ENCODE measurements around the gene ABRAXAS1.
"Not testable (repeated sequence)": the region's sequence is repeated elsewhere in the genome, so short reads cannot be mapped to it uniquely, and the experiment has no call there.

ABRAXAS1 gene

GRCh38 chr4:83504503-83504902 is 19.6 kb upstream of the ABRAXAS1 start:
- no peak for TF ChIP-seq CTCF (conservative IDR thresholded peaks at IDR 0.05)
- no peak overlapping the region for H3K27ac ChIP-seq

- H3K27ac ChIP-seq, result no peak overlapping the region
- TF ChIP-seq CTCF (conservative IDR thresholded peaks at IDR 0.05), result no peak
These were observed 19.1 kb upstream of the ABRAXAS1 start for GRCh38 chr4:83503974-83504373.

- not testable (repeated sequence) for H3K27ac ChIP-seq
These were observed 16.8 kb upstream of the ABRAXAS1 start for GRCh38 chr4:83501671-83502070.

GRCh38 chr4:83498187-83498586 is 13.3 kb upstream of the ABRAXAS1 start:
- TF ChIP-seq CTCF (conservative IDR thresholded peaks at IDR 0.05), result no peak
- H3K27ac ChIP-seq, result no peak overlapping the region

- not testable (repeated sequence) for H3K27ac ChIP-seq
These were observed 11.4 kb upstream of the ABRAXAS1 start for GRCh38 chr4:83496085-83496917.

- TF ChIP-seq CTCF (conservative IDR thresholded peaks at IDR 0.05), result peak; percentile 95
- H3K27ac ChIP-seq, result no peak overlapping the region
These were observed 6.1 kb upstream of the ABRAXAS1 start for GRCh38 chr4:83490876-83491450.

- no peak for TF ChIP-seq CTCF (conservative IDR thresholded peaks at IDR 0.05)
- H3K27ac ChIP-seq, result no peak overlapping the region
These were observed 4.9 kb upstream of the ABRAXAS1 start for GRCh38 chr4:83489711-83490326.

GRCh38 chr4:83486457-83487129 is 1.7 kb upstream of the ABRAXAS1 start:
- no peak overlapping the region for H3K27ac ChIP-seq
- no peak for TF ChIP-seq CTCF (conservative IDR thresholded peaks at IDR 0.05)
